Gastrocnemius medialis (tissue), 4 donors: ENCODE results near the gene UTP20. TPM values are rescaled to one million over a fixed set of nuclear protein-coding genes. Genes with fewer than 3 reads are reported as not detected.

Experiments used
- ATAC-seq, 2 donors: fragments of 150-250 bp; one replicate each; pipeline ENCODE4 v1.9.1; 2016
- DNase-seq, 2 donors: peaks; one replicate each; pipeline ENCODE4 v3.0.0-alpha.2; 2019
- H3K27ac ChIP-seq, 4 donors: fragments of 200-600 bp; sonication (generic); 1 replicate in 1 of 4; 2 replicates in 3 of 4; pipeline ENCODE4 v1.5.1; 2016 to 2018; ENCODE audit warnings: mild to moderate bottlenecking in 2 of 4, moderate library complexity in 1 of 4
- H3K27me3 ChIP-seq, 3 donors: fragments of 200-600 bp; sonication (generic) in 2 of 3; 1 replicate in 1 of 3; 2 replicates in 2 of 3; pipeline versions ENCODE4 v1.5.1 to v1.6.0; 2016 to 2019; ENCODE audit warnings: mild to moderate bottlenecking in 1 of 3, moderate library complexity in 1 of 3
- H3K36me3 ChIP-seq, 2 donors: fragments of 200-600 bp; sonication (generic) in 1 of 2; one replicate each; pipeline ENCODE4 v1.5.1; 2017 to 2018
- H3K4me1 ChIP-seq, 2 donors: fragments of 200-600 bp; sonication (generic) in 1 of 2; one replicate each; pipeline ENCODE4 v1.5.1; 2016 to 2017; ENCODE audit warnings: mild to moderate bottlenecking in 2 of 2
- H3K4me3 ChIP-seq, 4 donors: fragments of 200-600 bp; sonication (generic) in 3 of 4; 1 replicate in 1 of 4; 2 replicates in 3 of 4; pipeline ENCODE4 v1.5.1; 2016 to 2019; ENCODE audit warnings: mild to moderate bottlenecking in 2 of 4
- H3K9me3 ChIP-seq, 3 donors: fragments of 200-600 bp; sonication (generic) in 2 of 3; 1 replicate in 1 of 3; 2 replicates in 2 of 3; pipeline ENCODE4 v1.5.1; 2016 to 2019
- CTCF ChIP-seq, 5 experiments: fragments of 450-650 bp in 3 of 5; fragments of 200-600 bp in 2 of 5; sonication (generic) in 2 of 5; IDR thresholded peaks in 4 of 5; conservative IDR thresholded peaks in 1 of 5; 1 replicate in 4 of 5; 2 replicates in 1 of 5; pipeline ENCODE4 v1.5.1; 2016 to 2019; ENCODE audit warnings: antibody characterized with exemption in 5 of 5, mild to moderate bottlenecking in 3 of 5, moderate library complexity in 3 of 5
- POLR2A ChIP-seq, 2 donors: fragments of 450-650 bp; IDR thresholded peaks; one replicate each; pipeline ENCODE4 v1.6.1; 2017; ENCODE audit warnings: antibody characterized with exemption in 2 of 2, mild to moderate bottlenecking in 2 of 2, moderate library complexity in 2 of 2
- in situ Hi-C, 4 donors: fragments of 200-750 bp; cut with MboI; loops; one replicate each; pipeline versions ENCODE4 v1.15.0 to v1.8.0; 2017; ENCODE audit warnings: low sequenced_read_pairs in 4 of 4
- intact Hi-C: fragments of 100-400 bp; cut with DNase I; formaldehyde crosslinking; loops from one replicate; pipeline ENCODE4 v1.15.1; 2023; ENCODE audit warnings: low total_unique reads
- total RNA-seq, 4 donors: library from RNA; depleted of rRNA; stranded (reverse); fragments of >200 nt; gene quantifications; one replicate each; pipeline versions ENCODE4 v1.1.0 to v1.2.3, GENCODE V29; 2016

The UTP20 gene
- total RNA-seq, 4 donors from 2014 or later: 5.9 to 15.5 (median 10.3) TPM

GRCh38 chr12:101424620-101425019 is 144.7 kb downstream of the UTP20 start:
- no peaks in the 10 kb centered on the region for H3K4me1 ChIP-seq
- TF ChIP-seq POLR2A (IDR thresholded peaks at IDR 0.05) (no peak), CTCF (IDR thresholded peaks at IDR 0.05 in 4 of 5, conservative IDR thresholded peaks at IDR 0.05 in 1 of 5) (no peak)

GRCh38 chr12:101430456-101430855 is 150.6 kb downstream of the UTP20 start:
- Histone ChIP-seq H3K4me1 (no peaks in the 10 kb centered on the region), H3K9me3 (no peaks in the 10 kb centered on the region), H3K36me3 (no peaks in the 10 kb centered on the region), H3K27me3 (no peaks in the 10 kb centered on the region), H3K27ac (no peak overlapping the region), H3K4me3 (no peak overlapping the region)
- DNase-seq (no peak), ATAC-seq (no peak)
- intact Hi-C loops: no loop called here
- in situ Hi-C loops: no loop called here
- no peak for TF ChIP-seq POLR2A (IDR thresholded peaks at IDR 0.05)

More at GRCh38 chr12:101424620-101425019, 144.7 kb downstream of the UTP20 start:
- no peak overlapping the region for H3K27ac ChIP-seq
- H3K27me3 ChIP-seq: no peaks in the 10 kb centered on the region
- H3K9me3 ChIP-seq: no peaks in the 10 kb centered on the region
- H3K4me3 ChIP-seq: no peak overlapping the region
- DNase-seq (no peak), ATAC-seq (no peak)
- in situ Hi-C loops: loop anchor here in 2 of 4 donors (25.0 kb wide), 2 partner anchors 338 to 413 kb away; partner anchors contain the start of gene GNPTAB (in 2 of the 2)
- H3K36me3 ChIP-seq: no peaks in the 10 kb centered on the region
- intact Hi-C loops: no loop called here

GRCh38 chr12:101436136-101436535 is 156.2 kb downstream of the UTP20 start:
- no peak overlapping the region for H3K4me3 ChIP-seq
- H3K4me1 ChIP-seq: peaks cover 3 to 4% of the 10 kb centered on the region in 2 donors
- no peaks in the 10 kb centered on the region for H3K9me3 ChIP-seq
- H3K27ac ChIP-seq: no peak overlapping the region
- no peak for TF ChIP-seq POLR2A (IDR thresholded peaks at IDR 0.05)
- TF ChIP-seq CTCF (IDR thresholded peaks at IDR 0.05 in 4 of 5, conservative IDR thresholded peaks at IDR 0.05 in 1 of 5): no peak
- intact Hi-C loops (no loop called here), in situ Hi-C loops (no loop called here)
- H3K36me3 ChIP-seq: no peaks in the 10 kb centered on the region
- ATAC-seq (no peak), DNase-seq (no peak)
- H3K27me3 ChIP-seq: no peaks in the 10 kb centered on the region

Other genes with a start within 250 kb of the UTP20 start
- not detected for gene SLC5A8, start 69.9 kb upstream of the UTP20 start, total RNA-seq
- 10 to 100 TPM; 50.7 to 57.3 (median 52.8) TPM for gene ARL1, start 127.7 kb downstream of the UTP20 start, total RNA-seq
- not detected for gene SPIC, start 195.2 kb downstream of the UTP20 start, total RNA-seq